Karpas-422 (cell line): ENCODE data around the gene FCHSD2. TPM values are rescaled to one million over a fixed set of nuclear protein-coding genes. Genes with fewer than 3 reads are reported as not detected.
"Not testable (repeated sequence)": the region's sequence is repeated elsewhere in the genome, so short reads cannot be mapped to it uniquely, and the experiment has no call there.

Source experiments
- DNase-seq: peaks from one replicate; pipeline ENCODE4 v3.0.0-alpha.2; 2015
- H2AFZ ChIP-seq: fragments of 200-600 bp; sonication (generic); 2 replicates; pipeline ENCODE4 v1.6.1; 2014; ENCODE audit warnings: antibody characterized with exemption, low read length, mixed read lengths
- H3K27ac ChIP-seq: fragments of 200-600 bp; sonication (generic); 2 replicates; pipeline ENCODE4 v1.5.1; 2014; ENCODE audit warnings: mild to moderate bottlenecking, low read length, moderate library complexity
- H3K27me3 ChIP-seq: fragments of 200-600 bp; sonication (generic); 2 replicates; pipeline ENCODE4 v1.6.1; 2014; ENCODE audit warnings: low read length, mixed read lengths
- H3K36me3 ChIP-seq: fragments of 200-600 bp; sonication (generic); 2 replicates; pipeline ENCODE4 v1.6.1; 2014; ENCODE audit warnings: low read length, mixed read lengths; ENCODE audit not compliant: insufficient read depth
- H3K4me1 ChIP-seq: fragments of 200-600 bp; sonication (generic); 2 replicates; pipeline ENCODE4 v1.6.1; 2014; ENCODE audit warnings: mild to moderate bottlenecking, low read length, mixed read lengths
- H3K4me2 ChIP-seq: fragments of 200-600 bp; sonication (generic); 2 replicates; pipeline ENCODE4 v1.6.1; 2014; ENCODE audit warnings: low read length, low read depth, mild to moderate bottlenecking; ENCODE audit not compliant: poor library complexity, severe bottlenecking
- H3K4me3 ChIP-seq: fragments of 200-600 bp; sonication (generic); 2 replicates; pipeline ENCODE4 v1.5.1; 2014; ENCODE audit warnings: mild to moderate bottlenecking, antibody characterized with exemption, low read length, mixed read lengths
- H3K79me2 ChIP-seq: fragments of 200-600 bp; sonication (generic); 2 replicates; pipeline ENCODE4 v1.6.1; 2014; ENCODE audit warnings: mild to moderate bottlenecking, low read length, mixed read lengths
- H3K9ac ChIP-seq: fragments of 200-600 bp; sonication (generic); 2 replicates; pipeline ENCODE4 v1.6.0; 2014; ENCODE audit warnings: low read length
- H3K9me2 ChIP-seq: fragments of 200-600 bp; sonication (generic), shearing (Covaris generic); replicated peaks from 2 replicates; pipeline ENCODE4 v1.6.0; 2014; ENCODE audit warnings: mild to moderate bottlenecking, low read length, moderate library complexity; ENCODE audit not compliant: insufficient read depth
- H3K9me3 ChIP-seq: fragments of 300-700, 200-600 bp; sonication (generic); 2 replicates; pipeline ENCODE4 v1.6.1; 2014; ENCODE audit warnings: low read length, mixed read lengths
- H4K20me1 ChIP-seq: fragments of 200-600 bp; sonication (generic); 2 replicates; pipeline ENCODE4 v1.6.1; 2014; ENCODE audit warnings: mild to moderate bottlenecking, antibody characterized with exemption, low read length, low read depth; ENCODE audit not compliant: insufficient read depth
- total RNA-seq: library from RNA; depleted of rRNA; stranded (reverse); fragments of >200 nt; shearing (Covaris generic); gene quantifications from 2 replicates; pipeline ENCODE4 v1.2.3, GENCODE V29; 2014; ENCODE audit warnings: low replicate concordance

The FCHSD2 gene
- total RNA-seq, 1 experiment from 2014 or later = 48.2 TPM

DNA sequence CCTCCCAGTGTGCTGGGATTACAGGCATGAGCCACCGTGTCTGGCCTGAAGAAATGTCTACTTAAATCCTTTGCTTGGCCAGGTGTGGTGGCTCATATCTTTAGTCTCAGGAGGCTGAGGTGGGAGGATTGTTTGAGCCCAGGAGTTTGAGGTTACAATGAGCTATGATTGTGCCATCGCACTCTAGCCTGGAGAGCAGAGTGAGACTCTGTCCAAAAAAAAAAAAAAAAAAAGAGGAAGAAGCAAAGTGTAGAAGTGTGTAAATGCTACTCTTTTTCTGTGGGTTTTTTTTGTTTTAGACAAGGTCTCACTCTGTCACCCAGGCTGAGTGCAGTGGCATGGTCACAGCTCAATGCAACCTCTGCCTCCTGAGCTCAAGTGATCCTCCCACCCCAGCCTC lies 334.3 kb downstream of the FCHSD2 start:
- no peaks in the 10 kb centered on the region for H4K20me1 ChIP-seq
- no peaks in the 10 kb centered on the region for H3K27me3 ChIP-seq
- no peak overlapping the region for H3K9ac ChIP-seq
- H3K79me2 ChIP-seq = peaks cover 3% of the 10 kb centered on the region; the same call in 1 of the 2 replicates
- H3K9me3 ChIP-seq = no peaks in the 10 kb centered on the region
- H2AFZ ChIP-seq = no peak overlapping the region
- H3K4me3 ChIP-seq = no peak overlapping the region
- H3K9me2 ChIP-seq = no peaks in the 10 kb centered on the region
- no peak for DNase-seq
- H3K27ac ChIP-seq = no peak overlapping the region
- no peaks in the 10 kb centered on the region for H3K36me3 ChIP-seq
- H3K4me2 ChIP-seq = no peak overlapping the region
- H3K4me1 ChIP-seq = peaks cover 10% of the 10 kb centered on the region

DNA sequence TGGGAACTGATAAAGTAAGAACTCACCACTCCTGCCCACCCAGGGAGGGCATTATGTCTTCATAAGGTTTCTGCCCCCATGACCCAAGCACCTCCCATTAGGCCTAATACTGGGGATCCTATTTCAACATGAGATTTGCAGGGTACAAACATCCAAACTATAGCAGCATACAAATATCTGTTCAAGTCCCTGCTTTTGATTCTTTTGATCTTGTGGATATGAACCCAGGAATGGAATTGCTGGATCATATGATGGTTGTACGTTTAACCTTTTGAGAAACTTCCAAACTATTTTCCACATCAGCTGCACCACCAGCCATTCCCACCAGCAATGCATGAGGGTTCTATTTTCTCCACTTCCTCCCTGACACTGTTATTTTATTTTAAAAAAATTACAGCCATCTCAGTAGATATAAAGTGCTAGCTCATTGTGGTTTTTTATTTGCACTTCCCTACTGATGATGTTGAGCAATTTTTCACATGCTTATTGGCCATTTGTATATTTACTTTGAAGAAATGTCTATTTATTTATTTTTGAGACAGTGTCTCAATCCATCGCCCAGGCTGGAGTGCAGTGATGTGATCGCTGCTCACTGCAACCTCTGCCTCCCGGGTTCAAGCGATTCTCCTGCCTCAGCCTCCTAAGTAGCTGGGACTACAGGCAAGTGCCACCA lies 335.0 kb downstream of the FCHSD2 start:
- H3K4me3 ChIP-seq = no peak overlapping the region
- peaks cover 3% of the 10 kb centered on the region; the same call in 1 of the 2 replicates for H3K79me2 ChIP-seq
- H3K27ac ChIP-seq = no peak overlapping the region
- H3K4me1 ChIP-seq = peaks cover 4% of the 10 kb centered on the region
- no peaks in the 10 kb centered on the region for H3K9me3 ChIP-seq
- H3K36me3 ChIP-seq = no peaks in the 10 kb centered on the region
- no peak overlapping the region for H3K4me2 ChIP-seq
- H3K9ac ChIP-seq = no peak overlapping the region
- no peaks in the 10 kb centered on the region for H3K27me3 ChIP-seq
- H2AFZ ChIP-seq = no peak overlapping the region
- no peak for DNase-seq
- H4K20me1 ChIP-seq = no peaks in the 10 kb centered on the region
- H3K9me2 ChIP-seq = no peaks in the 10 kb centered on the region

DNA sequence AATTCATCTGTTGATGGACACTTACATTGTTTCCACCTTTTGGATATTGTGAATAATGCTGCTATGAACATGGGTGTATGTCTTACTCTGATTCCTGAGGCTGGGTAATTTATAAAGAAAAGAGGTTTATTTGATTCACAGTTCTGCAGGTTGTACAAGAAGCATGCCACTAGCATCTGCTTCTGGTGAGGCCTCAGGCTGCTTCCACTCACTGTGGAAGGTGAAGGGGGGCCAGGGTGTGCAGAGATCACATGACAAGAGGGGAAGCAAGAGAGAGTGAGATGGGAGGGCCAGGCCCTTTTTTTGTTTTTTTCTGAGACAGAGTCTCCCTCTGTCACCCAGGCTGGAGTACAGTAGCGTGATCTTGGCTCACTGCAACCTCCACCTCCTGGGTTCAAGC lies 335.7 kb downstream of the FCHSD2 start:
- not testable (repeated sequence) for H3K36me3 ChIP-seq, H3K27me3 ChIP-seq, DNase-seq, H3K9ac ChIP-seq, H3K4me2 ChIP-seq, H4K20me1 ChIP-seq, H3K4me3 ChIP-seq, H3K9me3 ChIP-seq, H3K27ac ChIP-seq, H3K79me2 ChIP-seq, H3K9me2 ChIP-seq, H2AFZ ChIP-seq, H3K4me1 ChIP-seq

DNA sequence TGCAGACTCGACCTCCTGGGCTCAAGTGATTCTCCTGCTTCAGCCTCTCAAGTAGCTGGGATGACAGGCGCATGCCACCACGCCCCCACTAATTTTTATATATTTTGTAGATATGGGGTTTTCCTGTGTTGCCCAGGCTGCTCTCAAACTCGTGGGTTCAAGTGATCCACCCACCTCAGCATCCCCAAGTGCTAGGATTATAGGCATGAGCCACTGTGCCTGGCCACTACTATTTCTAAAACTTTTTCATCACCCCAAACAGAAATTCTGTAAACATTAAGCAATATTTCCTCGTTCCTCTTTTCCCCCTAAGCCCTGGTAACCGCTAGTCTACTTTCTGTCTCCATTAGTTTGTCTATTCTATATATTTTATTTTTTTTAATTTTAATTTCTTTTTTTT lies 336.9 kb downstream of the FCHSD2 start:
- Histone ChIP-seq H3K27ac (no peak overlapping the region), H3K4me1 (no peaks in the 10 kb centered on the region), H3K9ac (no peak overlapping the region), H3K9me2 (no peaks in the 10 kb centered on the region), H2AFZ (no peak overlapping the region), H3K4me2 (no peak overlapping the region), H3K79me2 (no peaks in the 10 kb centered on the region), H3K9me3 (no peaks in the 10 kb centered on the region), H3K27me3 (no peaks in the 10 kb centered on the region), H3K4me3 (no peak overlapping the region), H4K20me1 (no peaks in the 10 kb centered on the region), H3K36me3 (no peaks in the 10 kb centered on the region)
- no peak for DNase-seq

DNA sequence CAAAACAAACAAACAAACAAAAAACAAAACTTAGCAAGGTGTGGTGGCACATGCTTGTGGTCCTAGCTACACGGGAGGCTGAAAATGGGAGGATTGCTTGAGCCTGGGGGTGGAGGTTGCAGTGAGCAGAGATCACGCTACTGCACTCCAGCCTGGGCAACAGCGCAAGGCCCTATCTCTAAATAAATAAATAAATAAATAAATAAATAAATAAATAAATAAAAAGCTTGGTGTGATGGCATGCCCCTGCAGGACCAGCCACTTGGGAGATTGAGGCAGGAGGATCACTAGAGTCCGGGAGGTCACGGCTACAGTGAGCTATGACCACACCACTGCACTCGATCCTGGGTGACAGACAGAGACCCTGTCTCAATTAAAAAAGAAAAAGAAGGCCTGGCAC lies 339.3 kb downstream of the FCHSD2 start:
- Histone ChIP-seq H3K27ac (no peak overlapping the region), H2AFZ (no peak overlapping the region), H3K4me3 (no peak overlapping the region), H3K9me3 (no peaks in the 10 kb centered on the region), H3K4me2 (no peak overlapping the region), H4K20me1 (no peaks in the 10 kb centered on the region), H3K79me2 (no peaks in the 10 kb centered on the region), H3K9me2 (no peaks in the 10 kb centered on the region), H3K36me3 (no peaks in the 10 kb centered on the region), H3K4me1 (peaks cover 5% of the 10 kb centered on the region), H3K9ac (no peak overlapping the region), H3K27me3 (no peaks in the 10 kb centered on the region)
- DNase-seq = no peak

DNA sequence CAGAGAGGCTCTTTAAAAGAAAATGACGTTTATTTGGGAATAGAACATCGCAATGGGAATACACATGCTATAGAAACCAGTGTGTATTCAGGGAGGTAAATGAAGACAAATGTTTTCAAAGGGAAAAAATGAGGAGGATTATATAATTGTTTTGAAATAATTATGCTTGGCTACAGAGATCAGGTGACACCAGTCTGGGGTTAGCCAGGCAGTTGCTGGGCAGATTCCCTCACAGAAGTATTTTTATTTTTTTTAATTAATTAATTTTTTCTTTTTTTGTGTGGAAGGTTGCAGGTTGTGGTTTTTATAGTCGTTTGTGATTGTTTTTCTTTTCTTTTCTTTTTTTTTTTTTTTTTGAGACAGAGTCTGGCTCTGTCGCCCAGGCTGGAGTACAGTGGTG lies 342.7 kb downstream of the FCHSD2 start:
- Histone ChIP-seq H3K9ac (no peak overlapping the region), H3K4me1 (peaks cover 9% of the 10 kb centered on the region), H3K4me3 (no peak overlapping the region), H3K27me3 (no peaks in the 10 kb centered on the region), H3K27ac (no peak overlapping the region), H3K9me2 (no peaks in the 10 kb centered on the region), H3K4me2 (no peak overlapping the region), H3K79me2 (no peaks in the 10 kb centered on the region), H3K36me3 (no peaks in the 10 kb centered on the region), H4K20me1 (no peaks in the 10 kb centered on the region), H2AFZ (no peak overlapping the region), H3K9me3 (no peaks in the 10 kb centered on the region)
- DNase-seq = no peak

DNA sequence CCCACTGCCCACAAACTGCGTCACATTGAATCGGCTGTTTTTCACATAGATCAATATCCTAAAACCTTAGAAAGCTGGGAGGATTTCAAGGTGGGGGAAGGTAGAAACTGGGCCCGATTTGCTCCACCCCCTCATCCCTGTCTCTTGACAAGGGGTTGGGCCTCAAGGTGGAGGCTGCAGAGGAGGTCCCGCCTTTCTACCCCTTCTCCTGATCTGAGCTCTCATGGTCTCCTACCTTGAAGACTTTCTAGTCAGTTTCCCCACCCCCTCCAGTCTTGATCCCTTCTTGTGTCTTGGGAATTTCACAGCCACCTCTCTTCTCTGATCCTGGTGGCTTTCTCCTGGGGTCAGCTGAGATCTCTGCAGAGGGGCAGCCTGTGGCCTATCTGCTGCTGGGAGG lies 343.8 kb downstream of the FCHSD2 start:
- no peak for DNase-seq
- Histone ChIP-seq H3K4me1 (peaks cover 15% of the 10 kb centered on the region), H3K9ac (no peak overlapping the region), H3K36me3 (no peaks in the 10 kb centered on the region), H3K27me3 (no peaks in the 10 kb centered on the region), H3K9me2 (no peaks in the 10 kb centered on the region), H3K4me3 (no peak overlapping the region), H4K20me1 (no peaks in the 10 kb centered on the region), H3K9me3 (no peaks in the 10 kb centered on the region), H3K4me2 (no peak overlapping the region), H2AFZ (no peak overlapping the region), H3K79me2 (no peaks in the 10 kb centered on the region), H3K27ac (no peak overlapping the region)

DNA sequence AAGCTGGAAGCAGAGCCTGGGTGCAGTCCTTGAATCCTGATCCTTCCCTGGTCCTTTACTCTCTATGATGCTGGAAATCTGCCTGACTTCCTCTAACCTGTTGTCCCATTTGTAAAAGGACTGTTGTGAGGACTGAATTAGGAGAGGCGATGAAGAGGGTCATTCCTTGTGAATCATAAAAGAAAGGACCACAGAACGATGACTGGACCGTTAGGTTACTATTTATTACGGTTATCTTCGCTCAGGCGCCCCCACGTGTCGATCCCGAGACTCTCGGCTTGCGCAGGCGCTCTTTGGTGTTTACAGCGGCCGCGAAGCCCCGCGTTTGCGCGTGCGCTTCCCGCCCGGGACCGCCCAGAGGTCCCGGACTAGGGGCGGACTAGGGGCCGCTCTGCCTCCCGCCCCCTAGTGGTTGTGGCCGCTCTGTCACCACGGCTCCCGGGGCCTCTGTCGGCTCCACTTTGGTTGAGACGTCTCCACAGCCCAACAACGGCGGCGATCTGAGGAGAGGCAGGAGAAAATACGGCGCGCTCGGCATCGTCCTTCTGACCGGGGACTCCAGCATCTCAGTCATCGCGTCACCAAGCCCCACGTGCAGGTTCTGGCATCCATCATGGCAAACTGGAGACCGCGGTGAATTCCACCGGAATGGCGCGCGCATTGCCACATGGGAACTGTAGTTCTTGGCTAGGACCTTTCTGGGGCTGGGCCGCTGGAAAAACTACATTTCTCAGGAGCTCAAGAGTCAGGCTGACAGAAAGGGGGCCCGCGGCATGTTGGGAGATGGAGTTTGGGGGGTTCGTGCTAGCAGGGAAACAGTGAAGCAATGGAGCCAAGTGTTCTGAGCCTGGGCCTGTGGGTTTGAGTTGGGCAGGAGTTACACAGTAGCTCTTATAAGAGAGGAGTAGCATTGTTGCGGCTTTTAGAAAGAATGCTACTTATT lies 348.4 kb downstream of the FCHSD2 start, which contains the start of gene STARD10:
TSS of gene STARD10 (minus strand) at position 623 of the 943 bp plus-strand sequence. CDS start 12,866 bp downstream, outside the sequence.
- H3K9me3 ChIP-seq = no peaks in the 10 kb centered on the region
- H4K20me1 ChIP-seq = no peaks in the 10 kb centered on the region
- no peaks in the 10 kb centered on the region for H3K9me2 ChIP-seq
- DNase-seq = peak; percentile 98
- no peaks in the 10 kb centered on the region for H3K27me3 ChIP-seq
- no peaks in the 10 kb centered on the region for H3K79me2 ChIP-seq
- H3K4me1 ChIP-seq = peaks cover 21% of the 10 kb centered on the region
- H3K4me2 ChIP-seq = peak within 1 kb of the TSS; percentile 69
- peak within 1 kb of the TSS; percentile 74 for H2AFZ ChIP-seq
- peak within 1 kb of the TSS; percentile 75 for H3K9ac ChIP-seq
- H3K4me3 ChIP-seq = peak within 1 kb of the TSS; percentile 71
- peak within 1 kb of the TSS; percentile 33; the same call in 1 of the 2 replicates for H3K27ac ChIP-seq
- no peaks in the 10 kb centered on the region for H3K36me3 ChIP-seq
